Measurements from ENCODE around the gene ZDHHC7.

DNA sequence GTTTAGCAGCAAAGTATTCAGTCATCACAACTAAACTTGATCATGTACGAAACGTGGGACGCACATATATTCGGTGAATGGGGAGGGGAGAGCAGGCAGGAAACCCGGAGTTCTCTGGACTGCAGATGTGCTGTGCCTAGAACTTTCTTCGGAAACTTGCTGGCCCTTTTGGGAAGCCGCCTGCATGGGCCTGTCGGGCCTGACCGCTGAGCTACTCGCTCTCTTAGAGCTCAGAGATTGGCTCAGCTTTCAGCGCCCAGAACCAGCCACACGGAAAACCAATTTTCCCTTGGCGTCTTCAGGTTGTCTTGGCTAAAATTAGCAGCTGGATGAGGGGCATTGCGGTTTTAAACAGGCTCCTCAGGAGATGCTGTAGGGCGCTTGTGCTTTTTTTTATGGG is 38.1 kb downstream of the ZDHHC7 start:
- no peak for TF ChIP-seq FOXA1 (IDR thresholded peaks at IDR 0.05; ENCODE audit: borderline replicate concordance)
- TF ChIP-seq SMAD2 (IDR thresholded peaks at IDR 0.05; ENCODE audit: low read depth, low read length) = no peak
- no peak for TF ChIP-seq TARDBP (IDR thresholded peaks at IDR 0.05)
- TF ChIP-seq XRCC5 (IDR thresholded peaks at IDR 0.05; ENCODE audit: low read depth, low read length) = no peak

Measured in K562 (cell line).